DMS114 treated with DMSO at 0.1 percent for 48 hours (cell line): ENCODE results near the gene RAMP3.
"Not testable (repeated sequence)": the region's sequence is repeated elsewhere in the genome, so short reads cannot be mapped to it uniquely, and the experiment has no call there.

Experiments used
- DNase-seq: peaks from one replicate; lab custom pipeline; 2025; ENCODE audit not compliant: unreplicated experiment; lab: John Stamatoyannopoulos, UW

RAMP3 gene

GRCh38 chr7:45131891-45132290 is 25.7 kb upstream of the RAMP3 start:
- no peak for DNase-seq

GRCh38 chr7:45132708-45133320 is 24.8 kb upstream of the RAMP3 start:
- DNase-seq = no peak

- DNase-seq = no peak
Observed at GRCh38 chr7:45133352-45133751, 24.2 kb upstream of the RAMP3 start.

GRCh38 chr7:45133877-45134276 is 23.7 kb upstream of the RAMP3 start:
- no peak for DNase-seq

GRCh38 chr7:45136106-45137060 is 21.2 kb upstream of the RAMP3 start:
- peak; percentile 64 for DNase-seq

DNA sequence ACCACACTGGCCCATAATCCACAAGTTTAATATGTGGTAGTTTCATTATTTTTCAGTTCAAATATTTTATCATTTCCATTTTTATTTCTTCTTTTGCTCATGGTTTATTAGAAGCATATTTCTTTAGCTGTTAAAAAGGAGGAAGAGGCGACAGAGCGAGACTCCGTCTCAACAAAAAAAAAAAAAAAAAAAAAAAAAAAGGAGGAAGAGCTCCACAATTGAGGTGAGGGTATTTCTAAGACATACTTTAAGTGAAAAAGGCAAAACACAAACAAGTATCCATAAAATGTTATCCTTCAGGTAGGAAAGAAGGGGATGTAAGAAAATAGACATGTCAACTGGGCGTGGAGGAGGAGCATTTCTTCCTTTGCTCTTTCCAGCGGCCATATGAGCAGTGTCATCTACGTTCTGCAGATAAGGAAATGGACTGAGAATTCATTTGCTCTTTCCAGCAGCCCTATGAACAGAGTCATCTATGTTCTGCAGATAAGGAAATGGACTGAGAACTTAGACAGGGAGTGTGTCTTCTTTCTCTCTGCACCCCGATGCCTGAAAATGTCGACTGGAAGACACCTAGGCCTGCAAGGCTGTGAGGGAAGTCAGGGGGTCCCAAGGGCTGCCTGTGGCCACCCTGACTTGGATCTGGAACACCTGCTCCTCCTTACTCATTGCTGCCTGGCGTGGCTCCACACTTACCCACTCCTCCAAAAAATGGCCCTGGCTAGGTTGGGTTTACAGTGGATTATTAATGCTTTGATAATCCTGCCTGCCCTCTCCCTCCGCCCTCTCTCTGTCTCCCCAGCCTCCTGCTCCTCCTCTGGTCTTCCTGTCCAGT is 18.9 kb upstream of the RAMP3 start:
- no peak for DNase-seq

GRCh38 chr7:45140827-45141226 is 16.8 kb upstream of the RAMP3 start:
- DNase-seq = no peak

- DNase-seq = no peak
Observed at GRCh38 chr7:45143616-45144015, 14.0 kb upstream of the RAMP3 start.

- DNase-seq = no peak
Observed at GRCh38 chr7:45145881-45146280, 11.7 kb upstream of the RAMP3 start.

DNA sequence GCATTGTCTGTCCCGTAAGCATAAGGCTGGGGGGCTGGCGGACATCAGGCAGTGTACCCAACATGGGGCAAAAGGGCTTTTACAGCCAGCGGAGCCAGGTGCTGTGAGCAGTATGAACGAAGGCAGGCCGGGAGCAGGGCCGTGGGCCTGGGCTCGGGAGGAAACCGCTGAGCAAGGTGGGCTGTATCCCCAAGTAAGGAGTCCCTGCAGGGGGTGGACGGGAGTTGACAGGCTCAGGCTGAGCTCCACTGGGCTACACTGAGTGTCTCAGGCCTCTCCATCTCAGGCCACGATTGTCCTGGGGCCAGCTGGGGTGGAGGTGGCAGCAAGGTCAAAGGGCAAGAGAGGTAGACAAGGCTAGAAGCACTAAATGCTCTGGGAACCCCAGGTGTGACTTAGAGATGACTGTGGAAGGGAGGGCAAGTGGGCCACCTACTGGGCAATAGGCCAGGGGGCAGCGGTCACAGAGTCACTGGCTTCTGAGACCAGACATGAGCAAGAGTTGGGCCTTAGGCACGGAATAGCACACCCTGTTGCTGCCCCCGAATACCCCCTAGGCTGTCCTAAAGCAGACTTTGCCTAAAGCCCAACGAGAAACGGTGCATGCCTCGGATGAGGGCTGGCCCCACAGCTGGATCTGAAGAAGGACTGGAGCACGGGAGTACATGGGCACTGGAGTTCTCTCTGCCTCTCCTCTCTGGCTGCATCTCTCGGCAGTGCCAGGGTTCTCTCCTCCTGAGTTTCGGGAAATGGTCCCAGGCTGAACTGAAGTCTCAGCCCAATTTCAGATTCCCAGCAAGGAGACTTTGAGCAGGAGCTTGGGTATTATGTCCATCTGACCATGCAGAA is 10.8 kb upstream of the RAMP3 start:
- DNase-seq = no peak

DNA sequence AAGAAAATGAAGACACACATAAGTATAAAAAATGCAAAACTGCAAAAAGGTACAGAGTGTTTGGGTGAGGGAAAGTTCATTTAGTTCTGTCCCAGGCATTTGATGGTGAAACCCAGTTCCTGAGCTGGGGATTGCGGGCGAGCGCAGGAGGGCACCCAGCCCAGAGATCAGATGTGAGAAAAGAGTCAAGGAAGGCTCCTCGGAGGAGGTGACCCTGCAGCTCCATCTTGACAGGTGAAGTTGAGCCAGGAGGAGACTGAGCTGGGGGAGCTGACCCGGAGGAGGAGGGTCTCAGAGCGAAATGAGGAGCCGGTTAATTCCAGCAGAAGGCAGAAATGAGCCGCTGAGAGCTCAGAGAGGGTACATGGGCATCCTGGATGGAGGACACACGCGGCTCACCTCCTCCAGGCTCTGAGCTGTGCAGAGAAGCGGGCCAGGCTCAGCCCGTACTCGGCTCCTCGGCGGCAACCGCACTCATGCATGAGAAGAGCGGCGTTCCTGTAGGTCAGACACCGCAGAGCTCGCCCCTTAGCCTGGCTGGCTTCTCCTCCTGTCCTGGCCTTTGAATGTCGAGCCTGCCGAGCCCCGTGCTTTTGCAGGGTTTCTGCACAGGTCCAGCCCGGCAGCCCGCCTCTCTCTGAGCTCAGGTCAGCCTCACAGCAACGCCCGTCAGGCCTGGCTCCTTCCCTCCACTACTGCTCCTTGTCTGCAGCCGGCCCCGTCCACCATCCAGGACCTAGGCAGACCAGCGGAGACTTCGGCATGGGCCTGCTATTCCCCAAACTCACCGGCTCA is 9.5 kb upstream of the RAMP3 start:
- DNase-seq = no peak

DNA sequence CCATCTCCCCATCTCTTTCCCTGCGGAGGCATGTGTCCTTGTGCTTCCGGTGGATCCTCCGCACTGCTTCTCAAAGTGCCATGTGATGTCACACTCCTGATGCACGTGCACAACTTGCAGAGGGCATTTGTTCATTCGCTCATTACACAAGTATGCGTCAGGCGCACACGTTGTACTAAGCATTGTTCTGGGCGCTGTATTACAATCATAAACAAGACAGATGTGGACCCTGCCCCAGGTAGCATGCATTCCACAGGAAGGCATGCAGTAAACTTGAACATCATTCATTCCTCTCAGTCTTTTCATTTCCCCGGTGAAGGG is 9.0 kb upstream of the RAMP3 start:
- DNase-seq = no peak

DNA sequence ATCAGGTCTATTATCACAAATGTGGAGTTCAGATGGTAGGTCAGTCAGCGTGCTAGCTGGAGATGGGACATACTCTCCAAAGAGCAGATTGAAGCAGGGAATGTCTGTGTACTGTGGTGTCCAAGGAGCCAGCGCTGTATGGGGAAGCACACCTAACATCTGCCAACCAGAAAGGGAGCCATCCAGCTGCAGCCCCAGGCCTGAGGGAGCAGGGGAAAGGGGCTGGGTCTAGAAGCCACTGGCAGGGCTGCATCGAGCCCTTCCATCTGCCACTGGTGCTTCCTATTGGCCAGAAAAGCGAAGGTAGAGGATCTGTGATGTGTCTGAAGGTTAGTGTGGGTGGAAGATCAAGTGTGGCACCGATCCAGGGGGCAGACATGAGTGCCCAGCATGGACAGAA is 8.0 kb upstream of the RAMP3 start:
- DNase-seq = no peak

DNA sequence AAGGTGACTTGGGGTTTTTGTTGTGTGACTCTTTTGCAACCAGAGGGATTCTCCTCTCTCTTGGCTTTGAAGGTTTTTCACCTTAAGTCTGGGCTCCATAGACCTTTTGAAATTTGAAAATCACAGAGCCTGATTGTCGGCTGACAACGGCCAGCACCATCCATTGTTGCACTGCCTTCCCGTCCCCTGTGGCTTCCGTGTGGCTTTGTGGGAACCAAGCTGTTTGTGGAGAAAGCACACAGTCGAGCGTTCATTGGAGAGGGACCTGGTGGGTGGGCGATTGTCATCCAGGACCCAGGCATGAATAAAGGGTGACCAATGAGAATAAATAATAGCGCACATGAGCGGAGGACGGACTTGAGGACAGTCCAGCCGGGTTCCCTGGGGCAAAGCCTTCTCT is 7.4 kb upstream of the RAMP3 start:
- no peak for DNase-seq

DNA sequence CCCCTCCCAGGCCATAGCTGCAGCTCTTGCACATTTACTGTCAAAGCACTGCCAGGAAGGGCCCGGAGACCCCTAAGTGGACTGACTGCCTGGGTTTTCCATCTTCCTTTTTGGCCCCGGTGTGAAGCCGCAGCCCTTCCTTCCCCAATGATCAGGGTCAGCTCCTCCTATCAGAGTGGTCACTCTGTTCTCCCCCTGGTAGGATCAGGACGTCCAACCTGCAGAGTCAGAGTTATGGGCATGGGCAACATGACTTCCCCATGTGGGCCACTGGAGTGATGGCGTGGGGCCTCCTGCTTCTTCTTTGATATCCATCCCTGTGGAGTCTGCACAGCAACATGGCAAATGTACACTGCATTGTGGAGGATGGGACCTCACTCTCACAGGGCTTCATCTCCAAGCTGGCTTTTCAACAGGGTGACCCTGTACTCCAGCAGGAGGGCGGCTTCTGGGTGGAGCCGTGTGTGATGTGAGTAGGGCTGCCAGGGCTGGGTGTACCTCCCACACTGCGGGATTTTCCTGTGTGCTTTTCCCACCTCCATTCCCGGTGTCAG is 6.4 kb upstream of the RAMP3 start:
- no peak for DNase-seq

- DNase-seq = no peak
Observed at GRCh38 chr7:45151967-45152366, 5.6 kb upstream of the RAMP3 start.

DNA sequence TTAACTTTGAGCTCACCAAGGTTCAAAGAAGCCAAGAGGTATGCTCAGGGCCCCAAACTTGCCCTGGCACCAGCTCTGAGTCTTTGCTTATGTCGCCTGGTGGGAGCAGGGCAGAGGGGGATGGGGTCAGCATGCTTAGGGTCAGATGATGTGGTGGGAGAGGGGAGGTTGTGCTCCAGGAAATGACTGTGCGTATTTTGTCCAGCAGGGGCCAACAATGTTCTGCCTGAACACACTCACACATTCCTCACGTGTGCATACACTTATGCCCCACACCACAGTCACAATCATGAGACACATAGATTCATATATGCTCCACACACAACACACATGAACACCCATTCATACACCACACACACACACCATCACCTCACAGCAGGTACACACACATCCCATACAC is 4.4 kb upstream of the RAMP3 start:
- DNase-seq = peak; percentile 13

GRCh38 chr7:45153861-45154260 is 3.7 kb upstream of the RAMP3 start:
- not testable (repeated sequence) for DNase-seq

DNA sequence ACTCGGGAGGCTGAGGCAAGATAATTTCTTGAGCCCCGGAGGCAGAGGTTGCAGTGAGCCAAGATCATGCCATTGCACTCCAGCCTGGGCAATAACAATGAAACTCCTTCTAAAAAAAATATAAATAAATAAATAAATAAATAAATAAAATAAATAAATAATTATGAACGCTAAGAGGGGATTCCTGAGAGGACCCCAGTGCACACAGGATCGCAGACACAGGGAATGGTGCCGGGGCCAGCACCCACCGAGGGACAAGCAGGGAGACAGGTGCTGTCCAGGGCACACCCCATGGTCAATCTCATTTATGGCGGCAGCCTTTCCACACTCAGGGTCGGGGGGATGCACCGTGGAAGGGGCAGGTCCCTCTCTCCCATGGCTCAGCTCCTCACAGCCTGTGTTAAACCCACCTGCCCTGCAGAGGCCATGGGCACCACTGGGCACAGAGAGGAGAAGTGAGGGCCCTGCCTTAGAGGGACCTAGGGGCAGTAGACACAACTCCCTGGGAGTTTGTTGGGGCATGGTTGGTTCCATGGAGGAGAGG is 2.2 kb upstream of the RAMP3 start:
- DNase-seq = no peak
